ENCODE results near the gene CRIP2. TPM values are rescaled to one million over a fixed set of nuclear protein-coding genes. Genes with fewer than 3 reads are reported as not detected.

CRIP2 gene
- total and polyA plus RNA-seq, 2 of the 8 experiments (the other 6 are each of a cell fraction or from before 2014, with no cell fraction given) = 4.2 to 13.5 TPM

DNA sequence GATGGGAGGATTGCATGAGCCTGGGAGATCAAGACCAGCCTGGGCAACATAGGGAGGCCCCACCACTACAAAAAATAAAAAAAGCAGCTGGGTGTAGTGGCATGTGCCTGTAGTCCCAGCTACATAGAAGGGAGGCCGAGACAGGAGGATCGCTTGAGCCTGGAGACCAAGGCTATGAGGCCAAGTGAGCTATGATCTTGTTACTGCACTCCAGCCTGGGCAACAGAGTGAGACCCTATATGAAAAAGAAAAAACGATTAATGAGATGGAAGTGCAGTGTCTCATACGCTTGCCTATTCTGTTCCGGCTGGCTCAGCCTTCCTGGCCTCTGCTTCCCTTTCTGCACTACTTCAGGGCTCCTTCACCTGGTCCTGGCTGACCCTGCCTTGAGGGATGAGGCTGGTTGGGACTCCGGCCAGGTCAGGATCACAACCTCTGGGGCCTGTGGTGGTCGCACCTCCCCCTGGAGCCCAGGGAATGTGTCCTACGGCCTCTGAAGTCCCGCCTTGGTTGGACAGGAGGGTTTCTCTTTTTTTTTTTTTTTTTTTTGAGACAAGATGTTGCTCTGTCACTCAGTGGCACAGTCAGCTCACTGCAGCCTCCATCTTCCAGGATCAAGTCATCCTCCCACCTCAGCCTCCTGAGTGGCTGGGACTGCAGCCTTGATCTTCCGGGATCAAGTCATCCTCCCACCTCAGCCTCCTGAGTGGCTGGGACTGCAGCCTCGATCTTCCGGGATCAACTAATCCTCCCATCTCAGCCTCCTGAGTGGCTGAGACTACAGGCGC, 27.1 kb downstream of the CRIP2 start:
- FAIRE-seq (no peak), DNase-seq (ENCODE audit: low read depth in 1 of 2, low spot score in 2 of 2) (no peak)
- ChIA-PET CTCF (ENCODE audit: partially characterized antibody) (interaction anchor here (0.6 to 1.3 kb wide), 3 partner anchors 12 to 49 kb away, joined by 3 to 5 read pairs (median 3); partner anchors contain the start of gene CRIP1), POLR2A (ENCODE audit: partially characterized antibody) (interaction anchor here (1.1 to 1.7 kb wide), 2 partner anchors 9 to 54 kb away, joined by 3 to 4 read pairs; no protein-coding TSS in a partner anchor)
- H3K18ac ChIP-seq (ENCODE audit: extremely low read depth, low read length) = no peak overlapping the region
- no peak overlapping the region for H2BK20ac ChIP-seq (ENCODE audit: low read length)
- no peak overlapping the region for H3K23ac ChIP-seq (ENCODE audit: insufficient read length)
- no peak overlapping the region for H2BK15ac ChIP-seq (ENCODE audit: low read length)
- H3K79me2 ChIP-seq (ENCODE audit: control insufficient read depth in 1 of 2, insufficient read depth in 2 of 2, low read length in 2 of 2) = no peaks in the 10 kb centered on the region
- H2AFZ ChIP-seq (ENCODE audit: low read length) = no peak overlapping the region
- no peak overlapping the region for H3K4ac ChIP-seq (replicated peaks; ENCODE audit: insufficient read length, low read depth, low read length)
- no peak overlapping the region for H4K5ac ChIP-seq (ENCODE audit: insufficient read length, low read depth, low read length)
- H3K27ac ChIP-seq (ENCODE audit: low read depth, low read length) = no peak overlapping the region
- no peaks in the 10 kb centered on the region for H3K27me3 ChIP-seq (replicated peaks in 1 of 4; ENCODE audit: control insufficient read depth in 3 of 4, extremely low read depth in 1 of 4, insufficient read depth in 3 of 4, low read length in 3 of 4)
- no peak overlapping the region for H3K4me3 ChIP-seq (ENCODE audit: extremely low read depth in 1 of 4, insufficient read depth in 2 of 4, low read depth in 3 of 4, low read length in 4 of 4)
- WGBS, 2 experiments (ENCODE audit: extremely low coverage in 1 of 2, insufficient coverage in 1 of 2, insufficient read length in 1 of 2, insufficient replicate concordance in 2 of 2, low coverage in 1 of 2, low lambda C conversion rate in 2 of 2, missing lambda C conversion rate in 1 of 2) = 87% methylated on average over 11 of the region's 13 CpGs; no CpG with 5 or more reads in 1 of the 2 experiments
- no peak overlapping the region for H2BK5ac ChIP-seq (ENCODE audit: low read depth, low read length)
- H3K4me2 ChIP-seq (ENCODE audit: insufficient read depth in 1 of 2, low read depth in 2 of 2, low read length in 2 of 2) = no peak overlapping the region
- H2BK12ac ChIP-seq (ENCODE audit: low read depth, low read length) = no peak overlapping the region
- H3K4me1 ChIP-seq (replicated peaks in 1 of 4; ENCODE audit: control insufficient read depth in 3 of 4, insufficient read depth in 4 of 4, low read length in 3 of 4) = peaks cover 0 to 3% (median 0%) of the 10 kb centered on the region in 4 experiments; a peak in 2 of 7 replicates
- H4K8ac ChIP-seq (ENCODE audit: extremely low read depth, insufficient read depth, low read length) = no peak overlapping the region
- H3K9me3 ChIP-seq (ENCODE audit: insufficient read depth in 2 of 2, low read depth in 1 of 2, low read length in 1 of 2) = no peaks in the 10 kb centered on the region
- peaks cover 0 to 2% of the 10 kb centered on the region in 2 experiments for H4K20me1 ChIP-seq (replicated peaks in 1 of 2; ENCODE audit: control insufficient read depth in 1 of 2, insufficient read depth in 2 of 2, low read length in 2 of 2)
- H2AK5ac ChIP-seq (ENCODE audit: low read depth, low read length) = no peak overlapping the region
- H3K14ac ChIP-seq (ENCODE audit: insufficient read length) = no peak overlapping the region
- no peak overlapping the region for H3K56ac ChIP-seq (replicated peaks; ENCODE audit: insufficient read length, low read depth, low read length)
- H4K91ac ChIP-seq (replicated peaks; ENCODE audit: insufficient read length, low read length) = no peak overlapping the region
- H3K36me3 ChIP-seq (ENCODE audit: control insufficient read depth in 2 of 4, insufficient read depth in 4 of 4, low read length in 3 of 4) = no peaks in the 10 kb centered on the region
- H3K23me2 ChIP-seq (ENCODE audit: low read depth, low read length) = no peaks in the 10 kb centered on the region
- no peak overlapping the region for H2BK120ac ChIP-seq (replicated peaks; ENCODE audit: low read depth, low read length)
- no peak overlapping the region for H3K9ac ChIP-seq (replicated peaks in 1 of 4; ENCODE audit: extremely low read depth in 1 of 4, low read depth in 3 of 4, low read length in 3 of 4)
- no peaks in the 10 kb centered on the region for H3K79me1 ChIP-seq (ENCODE audit: low read depth, low read length)
- TF ChIP-seq KDM4A (IDR thresholded peaks at IDR 0.05; ENCODE audit: low read depth, low read length, severe bottlenecking) (no peak), NRF1 (IDR thresholded peaks at IDR 0.05; ENCODE audit: low read depth, low read length) (no peak), SP4 (IDR thresholded peaks at IDR 0.05; ENCODE audit: low read length) (no peak), RXRA (IDR thresholded peaks at IDR 0.05; ENCODE audit: insufficient read depth, low read depth, low read length) (no peak), MAFK (IDR thresholded peaks at IDR 0.05; ENCODE audit: low read depth, low read length) (no peak), POLR2A (IDR thresholded peaks at IDR 0.05; ENCODE audit: control extremely low read depth in 1 of 2, low read depth in 2 of 2, low read length in 2 of 2) (no peak), SAP30 (IDR thresholded peaks at IDR 0.05; ENCODE audit: insufficient read depth, insufficient replicate concordance, low read length) (no peak), CHD1 (IDR thresholded peaks at IDR 0.05; ENCODE audit: low read depth, low read length) (no peak), SIRT6 (IDR thresholded peaks at IDR 0.05; ENCODE audit: low read length) (no peak), CEBPB (IDR thresholded peaks at IDR 0.05; ENCODE audit: low read depth, low read length) (no peak), SUZ12 (IDR thresholded peaks at IDR 0.05; ENCODE audit: low read length) (no peak), CBX5 (IDR thresholded peaks at IDR 0.05; ENCODE audit: low read depth, low read length) (no peak), KDM1A (IDR thresholded peaks at IDR 0.05; ENCODE audit: borderline replicate concordance, low read length) (no peak), RBBP5 (IDR thresholded peaks at IDR 0.05; ENCODE audit: borderline replicate concordance, low read depth, low read length) (no peak)
